CD14-positive monocyte (primary cell): ENCODE data around the gene RGS5. TPM values are rescaled to one million over a fixed set of nuclear protein-coding genes. Genes with fewer than 3 reads are reported as not detected.

Experiments used
- DNase-seq, 3 donors: peaks; one replicate each; pipeline ENCODE4 v3.0.0-alpha.2; 2011 to 2022
- H2AFZ ChIP-seq: 2 replicates; pipeline ENCODE4 v1.6.0; 2012; ENCODE audit warnings: mild to moderate bottlenecking, low read depth, low read length, inconsistent platforms; ENCODE audit not compliant: insufficient read depth, poor library complexity, severe bottlenecking
- H3K27ac ChIP-seq, 2 donors: 1 replicate in 1 of 2; 2 replicates in 1 of 2; pipeline ENCODE4 v1.5.1; 2012 to 2013; ENCODE audit warnings: low read length in 2 of 2, control low read depth in 1 of 2, inconsistent platforms in 1 of 2, low read depth in 1 of 2, mild to moderate bottlenecking in 1 of 2
- H3K27me3 ChIP-seq, 2 donors: one replicate each; pipeline versions ENCODE4 v1.6.0 to v1.6.1; 2011 to 2013; ENCODE audit warnings: low read length in 2 of 2; ENCODE audit not compliant: control insufficient read depth in 2 of 2, insufficient read depth in 2 of 2
- H3K36me3 ChIP-seq, 2 donors: replicated peaks in 1 of 2; 1 replicate in 1 of 2; 2 replicates in 1 of 2; pipeline versions ENCODE4 v1.5.1 to v1.6.1; 2012 to 2013; ENCODE audit warnings: low read length in 2 of 2, control low read depth in 1 of 2, inconsistent platforms in 1 of 2, mild to moderate bottlenecking in 1 of 2; ENCODE audit not compliant: insufficient read depth in 2 of 2, control insufficient read depth in 1 of 2
- H3K4me1 ChIP-seq, 2 donors: 1 replicate in 1 of 2; 2 replicates in 1 of 2; pipeline versions ENCODE4 v1.5.1 to v1.6.1; 2012 to 2013; ENCODE audit warnings: low read length in 2 of 2, control low read depth in 1 of 2, inconsistent platforms in 1 of 2, mild to moderate bottlenecking in 1 of 2, moderate library complexity in 1 of 2; ENCODE audit not compliant: insufficient read depth in 2 of 2, control insufficient read depth in 1 of 2
- H3K4me2 ChIP-seq: replicated peaks from 2 replicates; pipeline ENCODE3; 2012; ENCODE audit warnings: low read length, moderate library complexity, mild to moderate bottlenecking; ENCODE audit not compliant: poor library complexity, severe bottlenecking; ENCODE audit errors: extremely low read depth
- H3K4me3 ChIP-seq, 3 experiments: fragments of 200-600 bp in 1 of 3; sonication (generic) in 1 of 3; replicated peaks in 1 of 3; 1 replicate in 2 of 3; 2 replicates in 1 of 3; pipeline ENCODE4 v1.5.1; 2011 to 2013; ENCODE audit warnings: low read length in 3 of 3, mild to moderate bottlenecking in 3 of 3, control low read depth in 2 of 3, low read depth in 2 of 3, inconsistent platforms in 1 of 3, moderate library complexity in 1 of 3
- H3K79me2 ChIP-seq: 2 replicates; pipeline ENCODE4 v1.6.0; 2012; ENCODE audit warnings: mild to moderate bottlenecking, control low read depth, inconsistent platforms, low read length, moderate library complexity; ENCODE audit not compliant: insufficient read depth
- H3K9ac ChIP-seq: 2 replicates; pipeline ENCODE4 v1.6.0; 2017; ENCODE audit warnings: low read length, mild to moderate bottlenecking; ENCODE audit not compliant: insufficient read depth, poor library complexity, severe bottlenecking
- H3K9me3 ChIP-seq, 2 donors: replicated peaks in 1 of 2; 1 replicate in 1 of 2; 2 replicates in 1 of 2; pipeline versions ENCODE4 v1.5.1 to v1.6.1; 2012 to 2013; ENCODE audit warnings: low read length in 2 of 2, control low read depth in 1 of 2; ENCODE audit not compliant: control insufficient read depth in 1 of 2, insufficient read depth in 1 of 2
- H4K20me1 ChIP-seq: 2 replicates; pipeline ENCODE4 v1.6.0; 2012; ENCODE audit warnings: mild to moderate bottlenecking, low read length, control low read depth, moderate library complexity; ENCODE audit not compliant: insufficient read depth
- H3K27ac Mint-ChIP-seq, 7 donors: one replicate each; pipeline ENCODE4 v1.8.0; 2020; ENCODE audit warnings: mild to moderate bottlenecking in 7 of 7, mixed read lengths in 7 of 7, moderate library complexity in 6 of 7, inconsistent platforms in 2 of 7
- H3K27me3 Mint-ChIP-seq, 3 donors: one replicate each; pipeline ENCODE4 v1.8.0; 2021 to 2022; ENCODE audit warnings: low read depth in 3 of 3, mild to moderate bottlenecking in 3 of 3, mixed read lengths in 3 of 3, moderate library complexity in 3 of 3, inconsistent platforms in 1 of 3
- H3K36me3 Mint-ChIP-seq, 2 donors: one replicate each; pipeline ENCODE4 v1.8.0; 2020; ENCODE audit warnings: mixed read lengths in 2 of 2, inconsistent platforms in 1 of 2, mild to moderate bottlenecking in 1 of 2
- H3K4me1 Mint-ChIP-seq: one replicate; pipeline ENCODE4 v1.8.0; 2020; ENCODE audit warnings: mild to moderate bottlenecking, mixed read lengths
- H3K4me3 Mint-ChIP-seq, 2 donors: one replicate each; pipeline ENCODE4 v1.8.0; 2020; ENCODE audit warnings: mild to moderate bottlenecking in 2 of 2, mixed read lengths in 2 of 2, moderate library complexity in 1 of 2
- H3K9me3 Mint-ChIP-seq, 7 donors: one replicate each; pipeline ENCODE4 v1.8.0; 2020 to 2022; ENCODE audit warnings: mixed read lengths in 7 of 7, mild to moderate bottlenecking in 6 of 7, moderate library complexity in 6 of 7, inconsistent platforms in 2 of 7
- WGBS: methylation state at CpG from one replicate; pipeline ENCODE4 v1.1.5; 2013; ENCODE audit warnings: missing lambda C conversion rate; ENCODE audit not compliant: insufficient coverage; 5-methylcytosine and 5-hydroxymethylcytosine counted together
- intact Hi-C, 2 donors: fragments of 100-400 bp; cut with micrococcal nuclease; formaldehyde crosslinking; loops; one replicate each; pipeline versions ENCODE4 v1.15.0 to v1.15.1; 2023
- polyA plus RNA-seq, 3 donors: library from polyadenylated mRNA; depleted of rRNA in 1 of 3; unstranded in 2 of 3; stranded (reverse) in 1 of 3; fragments of 300-500 nt in 2 of 3; fragments of >200 nt in 1 of 3; fragmentation: Illumina TruSeq in 2 of 3; gene quantifications; 1 replicate in 2 of 3; 2 replicates in 1 of 3; pipeline ENCODE4 v1.2.3, GENCODE V29; 2012 to 2021
- TF ChIP-seq, protein P1 (sequence below): fragments of 200-600 bp; IDR thresholded peaks from one replicate; pipeline ENCODE4 v1.8.0; 2022; ENCODE audit warnings: antibody characterized with exemption, mild to moderate bottlenecking

The RGS5 gene
- polyA plus RNA-seq, 3 donors = 0.93 TPM; not detected in 2

- 100% methylated on average over 1 of the region's 4 CpGs for WGBS
- Histone ChIP-seq H3K79me2 (no peaks in the 10 kb centered on the region), H3K9ac (no peak overlapping the region), H4K20me1 (no peaks in the 10 kb centered on the region), H3K4me1 (no peaks in the 10 kb centered on the region), H3K9me3 (no peaks in the 10 kb centered on the region), H3K27ac (no peak overlapping the region), H2AFZ (no peak overlapping the region), H3K4me3 (no peak overlapping the region), H3K27me3 (no peaks in the 10 kb centered on the region), H3K4me2 (no peak overlapping the region), H3K36me3 (no peaks in the 10 kb centered on the region)
- H3K4me1 Mint-ChIP-seq = no peaks in the 10 kb centered on the region
- intact Hi-C loops = no loop called here
- H3K27ac Mint-ChIP-seq = no peak overlapping the region
- TF ChIP-seq, protein P1, sequence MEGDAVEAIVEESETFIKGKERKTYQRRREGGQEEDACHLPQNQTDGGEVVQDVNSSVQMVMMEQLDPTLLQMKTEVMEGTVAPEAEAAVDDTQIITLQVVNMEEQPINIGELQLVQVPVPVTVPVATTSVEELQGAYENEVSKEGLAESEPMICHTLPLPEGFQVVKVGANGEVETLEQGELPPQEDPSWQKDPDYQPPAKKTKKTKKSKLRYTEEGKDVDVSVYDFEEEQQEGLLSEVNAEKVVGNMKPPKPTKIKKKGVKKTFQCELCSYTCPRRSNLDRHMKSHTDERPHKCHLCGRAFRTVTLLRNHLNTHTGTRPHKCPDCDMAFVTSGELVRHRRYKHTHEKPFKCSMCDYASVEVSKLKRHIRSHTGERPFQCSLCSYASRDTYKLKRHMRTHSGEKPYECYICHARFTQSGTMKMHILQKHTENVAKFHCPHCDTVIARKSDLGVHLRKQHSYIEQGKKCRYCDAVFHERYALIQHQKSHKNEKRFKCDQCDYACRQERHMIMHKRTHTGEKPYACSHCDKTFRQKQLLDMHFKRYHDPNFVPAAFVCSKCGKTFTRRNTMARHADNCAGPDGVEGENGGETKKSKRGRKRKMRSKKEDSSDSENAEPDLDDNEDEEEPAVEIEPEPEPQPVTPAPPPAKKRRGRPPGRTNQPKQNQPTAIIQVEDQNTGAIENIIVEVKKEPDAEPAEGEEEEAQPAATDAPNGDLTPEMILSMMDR = no peak
- H3K27me3 Mint-ChIP-seq = no peaks in the 10 kb centered on the region
- no peak overlapping the region for H3K4me3 Mint-ChIP-seq
- peaks cover 0 to 1% (median 0%) of the 10 kb centered on the region in 7 donors for H3K9me3 Mint-ChIP-seq
- H3K36me3 Mint-ChIP-seq = no peaks in the 10 kb centered on the region
- no peak for DNase-seq
Observed at GRCh38 chr1:163124812-163125211, 77.9 kb downstream of the RGS5 start.

- TF ChIP-seq, protein P1 = no peak
- no peaks in the 10 kb centered on the region for H3K4me1 Mint-ChIP-seq
- intact Hi-C loops = no loop called here
- H3K27ac Mint-ChIP-seq = no peak overlapping the region
- no peaks in the 10 kb centered on the region for H3K27me3 ChIP-seq
- no peak overlapping the region for H3K27ac ChIP-seq
- no peaks in the 10 kb centered on the region for H3K36me3 Mint-ChIP-seq
- H3K4me2 ChIP-seq = no peak overlapping the region
- H3K79me2 ChIP-seq = no peaks in the 10 kb centered on the region
- H3K9ac ChIP-seq = no peak overlapping the region
- H3K36me3 ChIP-seq = no peaks in the 10 kb centered on the region
- H3K4me1 ChIP-seq = no peaks in the 10 kb centered on the region
- no peak for DNase-seq
- H3K9me3 Mint-ChIP-seq = peaks cover 0 to 1% (median 0%) of the 10 kb centered on the region in 7 donors
- H3K4me3 ChIP-seq = no peak overlapping the region
- no peaks in the 10 kb centered on the region for H3K27me3 Mint-ChIP-seq
- WGBS = no CpG with 5 or more reads among the region's 1 CpG
- no peak overlapping the region for H3K4me3 Mint-ChIP-seq
- no peaks in the 10 kb centered on the region for H4K20me1 ChIP-seq
- H3K9me3 ChIP-seq = no peaks in the 10 kb centered on the region
- no peak overlapping the region for H2AFZ ChIP-seq
Observed at GRCh38 chr1:163120372-163120771, 82.3 kb downstream of the RGS5 start.
